Superior temporal gyrus (tissue), 1 donor: ENCODE data around the gene KCND1.

ENCODE experiments used
- DNase-seq: peaks from one replicate; pipeline ENCODE4 v3.0.0-alpha.2; 2016; ENCODE audit errors: extremely low spot score

KCND1 gene

GRCh38 chrX:48913605-48914366 is 57.9 kb downstream of the KCND1 start:
- DNase-seq = no peak

- DNase-seq = peak; percentile 85
Observed at GRCh38 chrX:48911412-48912182, 60.0 kb downstream of the KCND1 start, which contains the start of gene SLC35A2. Gene SLC35A2 (minus strand): TSS chrX:48911646. CDS start chrX:48911636, 10 bp downstream.
